Measurements from ENCODE around the gene ANKS1B.

Gene ANKS1B

DNA sequence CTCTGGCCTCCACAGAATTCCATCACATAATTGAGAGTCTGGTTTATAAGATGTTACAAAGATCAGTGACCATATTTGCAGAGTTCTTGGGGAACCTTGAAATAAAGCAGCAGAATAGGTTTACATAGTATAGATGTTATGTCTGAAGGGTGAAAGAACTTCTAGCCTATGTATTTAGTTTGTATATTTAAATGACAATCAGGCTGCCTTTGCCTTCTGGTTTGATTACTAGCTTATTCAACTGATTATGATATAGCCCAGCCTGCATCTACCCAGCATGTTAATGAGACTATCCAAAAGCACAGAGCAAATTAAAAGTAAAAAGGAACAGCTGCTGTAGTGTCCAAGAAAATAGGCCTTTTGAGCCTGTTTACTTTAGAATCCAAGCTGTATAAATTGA is 1254.3 kb downstream of the ANKS1B start:
- DNase-seq (ENCODE audit: low spot score) = no peak

DNA sequence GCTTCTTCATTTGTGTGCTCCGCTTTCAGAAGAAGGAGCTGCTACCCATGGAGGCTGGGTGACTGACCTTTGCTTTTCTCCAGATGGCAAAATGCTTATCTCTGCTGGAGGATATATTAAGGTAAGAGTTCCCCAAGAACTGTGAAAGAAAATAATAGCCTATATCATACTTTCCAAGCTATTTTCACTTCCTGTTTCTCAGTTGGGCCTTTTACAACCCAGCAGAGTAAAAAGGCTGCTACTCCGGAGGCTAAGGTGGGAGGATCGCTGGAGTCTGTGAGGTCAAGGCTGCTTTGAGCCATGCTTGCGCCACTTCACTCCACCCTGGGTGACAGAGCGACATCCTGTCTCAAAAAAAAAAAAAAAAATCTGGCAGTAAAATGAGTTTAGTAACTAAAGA is 1257.5 kb downstream of the ANKS1B start:
- no peak for DNase-seq (ENCODE audit: low spot score)

DNA sequence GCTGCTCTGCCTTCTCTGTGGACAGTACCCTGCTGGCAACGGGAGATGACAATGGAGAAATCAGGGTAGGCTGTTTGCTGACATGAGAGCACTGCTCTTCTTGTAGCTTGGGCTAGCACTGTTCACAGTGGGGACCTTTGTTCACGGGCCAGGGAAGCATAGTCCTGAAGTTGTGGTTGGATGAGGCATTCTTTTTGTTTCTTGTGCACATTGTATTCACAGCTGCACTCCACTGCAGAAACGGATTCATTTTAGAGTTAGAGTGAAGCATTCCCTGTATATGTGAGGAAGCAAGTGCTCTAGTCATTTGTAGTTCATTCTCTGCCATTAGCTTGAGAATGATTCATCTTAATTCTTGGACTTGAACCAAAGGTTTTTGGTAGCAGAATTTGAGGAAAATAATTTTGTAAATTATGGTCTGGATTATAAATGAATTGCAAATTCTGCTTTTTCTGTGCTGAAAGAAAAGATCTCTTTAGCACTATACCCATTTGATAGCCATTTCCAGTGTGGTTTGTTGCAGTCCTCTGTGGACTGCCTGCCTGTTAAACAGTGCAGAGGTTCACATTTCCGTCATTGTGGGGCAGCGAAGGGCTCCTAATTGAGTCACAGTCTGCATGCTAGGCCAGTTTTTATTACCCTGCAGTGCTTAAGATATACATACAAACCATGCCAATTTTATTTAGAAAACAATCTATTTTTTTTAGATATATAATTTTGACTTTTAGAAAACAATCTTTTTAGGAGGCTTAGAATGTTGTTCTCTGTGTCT is 1259.1 kb downstream of the ANKS1B start:
- DNase-seq (ENCODE audit: low spot score) = peak; percentile 86

DNA sequence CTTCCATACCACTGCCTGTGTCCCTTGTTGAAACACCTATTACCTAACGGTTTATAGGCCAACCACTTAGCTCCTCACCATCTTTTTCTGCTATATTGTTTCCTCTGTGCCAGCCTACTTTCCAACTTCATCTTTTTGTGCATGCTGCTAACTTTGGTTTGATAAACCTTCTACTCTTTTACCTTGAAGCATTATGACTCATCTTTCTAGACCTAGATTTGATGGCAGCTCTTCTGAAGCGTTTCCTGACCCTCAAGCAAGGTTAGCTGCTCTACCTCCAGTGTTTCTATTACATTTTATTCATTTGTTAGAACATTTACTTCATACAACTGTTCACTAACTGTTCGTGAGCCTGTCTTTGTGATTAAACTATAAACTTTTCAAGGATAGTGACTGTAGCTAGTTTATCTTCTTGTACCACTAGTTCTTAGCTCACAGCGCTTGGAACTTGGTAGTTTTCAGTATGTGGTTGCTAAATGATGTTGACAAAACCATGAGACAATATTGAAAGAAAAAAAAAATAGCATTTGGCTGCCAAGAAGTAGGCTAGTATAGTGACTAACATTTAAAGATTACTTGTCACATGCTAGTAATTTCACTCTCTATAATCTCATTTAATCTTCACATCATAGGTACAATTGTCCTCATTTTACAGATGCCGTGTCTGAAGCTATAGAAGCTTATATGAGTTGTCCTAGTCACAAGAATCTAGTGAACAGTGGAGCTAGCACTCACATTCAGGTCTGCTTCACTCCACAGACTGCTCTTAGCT is 1260.2 kb downstream of the ANKS1B start:
- no peak for DNase-seq (ENCODE audit: low spot score)

- no peak for DNase-seq (ENCODE audit: low spot score)
Observed at GRCh38 chr12:98721204-98721702, 1263.5 kb downstream of the ANKS1B start.

DNA sequence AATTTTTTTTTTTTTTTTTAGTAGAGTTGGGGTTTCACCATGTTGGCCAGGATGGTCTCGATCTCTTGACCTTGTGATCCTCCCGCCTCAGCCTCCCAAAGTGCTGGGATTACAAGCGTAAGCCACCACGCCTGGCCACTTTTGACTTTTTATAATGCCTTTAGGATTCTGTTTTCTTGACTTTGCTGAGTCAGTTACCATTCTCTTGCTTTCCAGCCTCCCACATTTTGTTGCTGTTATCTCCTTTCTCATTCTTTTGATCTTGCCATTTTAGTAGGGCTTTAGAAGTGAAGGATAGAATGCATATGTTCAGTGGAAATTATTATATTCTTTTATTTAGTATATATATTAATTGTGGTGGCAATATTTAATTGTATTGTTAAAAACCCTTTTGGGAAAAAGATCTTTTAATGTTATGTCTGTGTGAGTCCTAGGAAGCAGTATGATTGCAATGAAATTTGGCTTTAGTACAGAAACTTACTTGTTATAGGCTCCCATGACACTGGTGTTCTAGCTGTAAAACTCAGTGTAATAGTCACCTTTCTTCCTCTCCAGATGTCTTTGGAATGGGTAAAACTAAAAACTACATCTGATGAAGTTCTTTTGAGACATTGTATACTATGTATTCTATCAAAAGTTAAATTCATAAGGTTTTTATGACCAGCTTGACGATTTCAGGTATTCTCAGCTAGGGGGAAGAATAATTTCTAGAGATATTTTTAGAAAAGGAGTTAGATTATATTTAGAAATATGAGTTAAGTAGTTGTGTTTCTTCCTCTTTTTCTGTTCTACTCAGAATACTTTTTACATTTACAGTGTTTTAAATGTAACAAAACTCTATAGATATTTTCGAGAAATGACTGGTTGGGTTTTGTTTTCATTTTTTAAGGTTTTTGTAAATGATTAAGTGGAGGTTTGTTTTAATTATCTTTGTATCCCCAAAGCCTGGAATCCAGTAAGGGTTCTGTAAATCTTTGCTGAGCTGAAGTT is 1264.9 kb downstream of the ANKS1B start:
- DNase-seq (ENCODE audit: low spot score) = no peak

- DNase-seq (ENCODE audit: low spot score) = no peak
Observed at GRCh38 chr12:98714426-98714825, 1270.3 kb downstream of the ANKS1B start.

DNA sequence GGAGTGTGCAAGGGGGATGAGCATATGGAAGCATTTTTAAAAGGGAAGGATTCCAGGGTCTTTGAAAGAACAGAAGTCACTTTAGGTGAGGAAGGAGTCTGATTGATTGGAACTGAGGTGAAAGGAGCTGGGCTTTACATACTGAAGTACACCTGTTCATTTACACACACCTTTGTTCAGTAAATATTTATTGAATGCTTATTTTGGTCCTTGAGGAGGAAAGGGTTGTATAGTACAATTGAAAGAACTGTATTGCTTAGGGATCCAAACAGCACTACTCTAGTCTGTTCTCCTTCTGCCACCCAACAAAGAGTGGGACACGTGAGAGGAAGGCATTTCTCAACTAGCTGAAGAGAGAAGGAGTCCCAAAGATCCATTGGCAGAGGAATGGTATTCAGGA is 1275.7 kb downstream of the ANKS1B start:
- no peak for DNase-seq (ENCODE audit: low spot score)

DNA sequence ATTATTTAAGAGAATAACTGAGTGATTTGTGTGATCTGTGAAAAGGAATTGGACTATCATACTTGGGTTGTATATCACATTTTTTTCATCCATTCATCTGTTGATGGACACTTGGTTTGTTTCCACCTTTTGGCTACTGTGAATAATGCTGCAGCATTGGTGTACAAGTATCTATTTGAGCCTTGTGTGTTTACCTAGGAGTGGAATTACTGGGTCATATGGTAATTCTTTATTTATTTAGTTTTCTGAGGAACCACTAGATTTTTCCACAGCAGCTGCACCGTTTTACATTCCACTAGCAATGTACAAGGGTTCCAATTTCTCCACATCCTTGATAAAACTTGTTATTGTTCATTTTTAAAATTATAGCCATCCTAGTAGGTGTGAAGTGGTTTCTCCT is 1283.6 kb downstream of the ANKS1B start:
- DNase-seq (ENCODE audit: low spot score) = no peak

DNA sequence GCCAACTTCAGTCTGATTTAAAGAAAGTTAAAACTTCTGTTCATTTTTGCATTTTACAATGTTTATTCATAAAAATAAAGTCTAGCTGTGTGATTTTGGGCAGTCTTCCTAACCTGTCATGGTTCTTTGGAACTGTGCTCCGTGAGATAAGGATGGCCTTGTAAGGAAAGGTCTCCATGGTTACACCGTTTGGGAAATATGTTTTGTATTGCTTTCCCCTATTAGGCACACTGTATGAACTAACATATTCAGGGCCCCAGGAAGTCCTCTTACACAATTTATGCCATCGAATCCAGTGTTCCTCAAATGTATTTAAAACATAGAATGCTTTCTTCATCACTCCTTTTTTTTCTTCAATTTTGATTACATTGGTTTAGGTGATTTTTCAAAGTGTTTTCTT is 1285.2 kb downstream of the ANKS1B start:
- no peak for DNase-seq (ENCODE audit: low spot score)

GRCh38 chr12:98698603-98699463 is 1285.9 kb downstream of the ANKS1B start:
- peak; percentile 82 for DNase-seq (ENCODE audit: low spot score)

DNA sequence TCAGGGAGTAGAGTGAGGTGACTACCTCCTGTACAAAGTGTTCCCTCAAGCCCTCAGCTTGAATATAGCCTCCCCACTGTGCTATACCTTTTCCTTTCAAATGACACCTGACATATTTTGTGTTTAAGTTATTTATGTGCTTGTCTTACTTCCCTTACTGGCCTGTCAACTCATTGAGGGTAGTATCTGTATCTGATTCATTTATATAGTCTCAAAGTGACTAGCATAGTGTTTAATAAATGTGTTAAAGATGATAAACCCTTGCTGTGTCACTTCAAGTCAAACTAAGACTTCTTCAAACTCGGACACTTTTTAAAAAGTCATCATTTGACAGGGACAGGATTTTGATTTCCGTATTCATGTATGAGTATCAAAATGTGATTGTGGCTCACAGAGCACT is 1287.5 kb downstream of the ANKS1B start:
- no peak for DNase-seq (ENCODE audit: low spot score)

GRCh38 chr12:98696036-98696646 is 1288.6 kb downstream of the ANKS1B start:
- DNase-seq (ENCODE audit: low spot score) = no peak

DNA sequence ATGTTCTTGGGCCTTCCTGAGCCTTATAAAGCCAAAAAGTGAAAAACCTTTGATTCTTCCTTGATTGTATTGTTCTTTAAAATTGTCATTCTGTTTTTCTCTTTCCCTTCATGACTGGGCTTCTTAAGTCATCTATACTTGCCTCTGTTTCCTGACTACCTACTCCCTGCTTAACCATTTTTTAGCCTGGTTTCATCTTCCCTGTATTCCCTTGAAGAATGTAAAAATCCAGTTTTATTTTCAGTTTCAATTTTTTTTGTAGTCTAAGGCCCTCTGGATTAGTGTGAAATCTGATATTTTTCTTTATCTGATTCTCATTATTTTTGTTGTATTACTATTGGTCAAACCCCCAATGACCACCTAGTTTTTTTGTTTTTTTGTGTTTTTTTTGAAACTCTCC is 1293.4 kb downstream of the ANKS1B start:
- no peak for DNase-seq (ENCODE audit: low spot score)

- no peak for DNase-seq (ENCODE audit: low spot score)
Observed at GRCh38 chr12:98686603-98687002, 1298.1 kb downstream of the ANKS1B start.

Data from putamen (tissue), 1 donor.